Measurements from ENCODE around the gene ENTPD3. TPM values are rescaled to one million over a fixed set of nuclear protein-coding genes. Genes with fewer than 3 reads are reported as not detected.
A peak's percentile ranks its signal among the peaks of the same experiment; 100 is the strongest.

ENTPD3 gene, protein sequence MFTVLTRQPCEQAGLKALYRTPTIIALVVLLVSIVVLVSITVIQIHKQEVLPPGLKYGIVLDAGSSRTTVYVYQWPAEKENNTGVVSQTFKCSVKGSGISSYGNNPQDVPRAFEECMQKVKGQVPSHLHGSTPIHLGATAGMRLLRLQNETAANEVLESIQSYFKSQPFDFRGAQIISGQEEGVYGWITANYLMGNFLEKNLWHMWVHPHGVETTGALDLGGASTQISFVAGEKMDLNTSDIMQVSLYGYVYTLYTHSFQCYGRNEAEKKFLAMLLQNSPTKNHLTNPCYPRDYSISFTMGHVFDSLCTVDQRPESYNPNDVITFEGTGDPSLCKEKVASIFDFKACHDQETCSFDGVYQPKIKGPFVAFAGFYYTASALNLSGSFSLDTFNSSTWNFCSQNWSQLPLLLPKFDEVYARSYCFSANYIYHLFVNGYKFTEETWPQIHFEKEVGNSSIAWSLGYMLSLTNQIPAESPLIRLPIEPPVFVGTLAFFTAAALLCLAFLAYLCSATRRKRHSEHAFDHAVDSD
- total RNA-seq: 1 to 10 TPM in 2 of 4 donors, under 1 TPM in 2; 0.88 to 4.9 (median 2.1) TPM

DNA sequence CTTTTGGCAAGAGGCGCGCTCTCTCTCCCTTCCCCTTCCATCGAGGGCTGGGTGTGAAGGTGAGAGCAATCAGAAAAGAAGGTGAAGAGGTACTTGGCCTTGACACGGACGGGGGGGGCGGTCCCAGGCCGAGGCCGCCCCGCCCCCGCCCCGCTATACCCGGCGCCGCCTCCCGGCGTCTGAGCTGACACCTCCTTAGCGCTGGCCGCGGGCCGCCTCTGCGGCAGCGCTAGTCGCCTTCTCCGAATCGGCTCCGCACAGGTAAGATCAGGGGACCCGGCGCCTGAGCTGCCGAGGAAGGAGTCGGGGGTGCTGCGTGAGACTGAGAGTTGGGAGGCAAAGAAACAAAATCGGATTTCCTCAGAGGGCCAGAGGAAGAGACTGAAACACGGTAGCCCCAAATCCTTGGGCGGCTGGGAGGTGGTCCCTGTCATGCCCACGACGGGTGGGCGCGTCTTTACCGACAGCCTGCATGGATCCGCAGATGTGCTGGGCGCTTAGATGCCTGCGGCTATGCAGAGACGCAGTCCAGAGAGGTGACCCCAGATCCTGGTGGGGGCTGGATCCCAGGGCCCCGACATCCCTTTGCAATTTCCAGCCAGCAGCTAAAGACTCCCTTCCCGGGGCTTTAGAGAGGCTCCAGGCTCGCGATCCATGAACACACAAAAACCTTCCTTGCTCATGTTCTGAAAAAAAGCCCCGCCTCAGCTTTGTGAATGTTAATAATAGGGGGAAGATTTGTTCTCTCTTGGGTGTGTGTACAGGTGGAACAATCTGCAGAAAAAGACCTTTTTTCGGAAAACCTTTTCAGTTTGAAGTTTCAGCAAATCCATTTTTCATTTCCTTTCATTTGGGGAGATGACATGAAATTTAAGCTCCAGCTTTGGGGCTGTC, at the start of gene ENTPD3:
TSS of gene ENTPD3 (plus strand) at position 184 of the 894 bp plus-strand sequence. CDS start 874 bp downstream, outside the sequence.
- no peaks in the 10 kb centered on the region for H3K9me3 ChIP-seq
- no peaks in the 10 kb centered on the region for H3K27me3 ChIP-seq
- DNase-seq: no peak
- H3K4me3 ChIP-seq: peak within 1 kb of the TSS in 1 of 2 donors; percentile 16
- H3K36me3 ChIP-seq: no peaks in the 10 kb centered on the region
- H3K4me1 ChIP-seq: no peaks in the 10 kb centered on the region
- intact Hi-C loops (cut with DNase I; ENCODE audit: low total_unique reads): no loop called here
- no peak within 1 kb of the TSS for H3K27ac ChIP-seq
- TF ChIP-seq, protein P1, sequence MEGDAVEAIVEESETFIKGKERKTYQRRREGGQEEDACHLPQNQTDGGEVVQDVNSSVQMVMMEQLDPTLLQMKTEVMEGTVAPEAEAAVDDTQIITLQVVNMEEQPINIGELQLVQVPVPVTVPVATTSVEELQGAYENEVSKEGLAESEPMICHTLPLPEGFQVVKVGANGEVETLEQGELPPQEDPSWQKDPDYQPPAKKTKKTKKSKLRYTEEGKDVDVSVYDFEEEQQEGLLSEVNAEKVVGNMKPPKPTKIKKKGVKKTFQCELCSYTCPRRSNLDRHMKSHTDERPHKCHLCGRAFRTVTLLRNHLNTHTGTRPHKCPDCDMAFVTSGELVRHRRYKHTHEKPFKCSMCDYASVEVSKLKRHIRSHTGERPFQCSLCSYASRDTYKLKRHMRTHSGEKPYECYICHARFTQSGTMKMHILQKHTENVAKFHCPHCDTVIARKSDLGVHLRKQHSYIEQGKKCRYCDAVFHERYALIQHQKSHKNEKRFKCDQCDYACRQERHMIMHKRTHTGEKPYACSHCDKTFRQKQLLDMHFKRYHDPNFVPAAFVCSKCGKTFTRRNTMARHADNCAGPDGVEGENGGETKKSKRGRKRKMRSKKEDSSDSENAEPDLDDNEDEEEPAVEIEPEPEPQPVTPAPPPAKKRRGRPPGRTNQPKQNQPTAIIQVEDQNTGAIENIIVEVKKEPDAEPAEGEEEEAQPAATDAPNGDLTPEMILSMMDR (IDR thresholded peaks at IDR 0.05): no peak
- no peak for TF ChIP-seq POLR2A (IDR thresholded peaks at IDR 0.05)

DNA sequence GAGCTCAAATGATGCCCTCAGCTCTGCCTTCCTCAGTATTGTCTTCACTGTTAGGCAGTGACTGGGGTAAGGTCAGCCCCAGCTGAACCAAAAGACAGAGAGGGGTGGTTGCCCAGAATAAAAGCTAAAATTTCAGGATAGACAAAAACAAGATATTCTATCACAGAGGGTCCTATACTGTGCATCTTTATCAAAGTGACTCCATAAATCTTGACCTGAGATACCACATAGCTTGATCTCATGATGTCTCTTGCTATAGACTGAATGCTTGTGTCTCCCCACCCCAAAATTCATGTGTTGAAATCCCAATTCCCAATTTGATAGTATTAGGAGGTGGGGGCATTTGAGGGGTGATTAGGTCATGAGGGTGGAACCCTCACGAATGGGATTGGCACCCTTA, 47.1 kb upstream of the ENTPD3 start:
- no peak overlapping the region for H3K4me3 ChIP-seq
- H3K27me3 ChIP-seq: no peaks in the 10 kb centered on the region
- intact Hi-C loops (cut with DNase I; ENCODE audit: low total_unique reads): no loop called here
- no peak for DNase-seq
- no peak overlapping the region for H3K27ac ChIP-seq
- no peaks in the 10 kb centered on the region for H3K36me3 ChIP-seq
- H3K4me1 ChIP-seq: no peaks in the 10 kb centered on the region
- H3K9me3 ChIP-seq: no peaks in the 10 kb centered on the region
- TF ChIP-seq, protein P1 (IDR thresholded peaks at IDR 0.05): no peak
- TF ChIP-seq POLR2A (IDR thresholded peaks at IDR 0.05): no peak

DNA sequence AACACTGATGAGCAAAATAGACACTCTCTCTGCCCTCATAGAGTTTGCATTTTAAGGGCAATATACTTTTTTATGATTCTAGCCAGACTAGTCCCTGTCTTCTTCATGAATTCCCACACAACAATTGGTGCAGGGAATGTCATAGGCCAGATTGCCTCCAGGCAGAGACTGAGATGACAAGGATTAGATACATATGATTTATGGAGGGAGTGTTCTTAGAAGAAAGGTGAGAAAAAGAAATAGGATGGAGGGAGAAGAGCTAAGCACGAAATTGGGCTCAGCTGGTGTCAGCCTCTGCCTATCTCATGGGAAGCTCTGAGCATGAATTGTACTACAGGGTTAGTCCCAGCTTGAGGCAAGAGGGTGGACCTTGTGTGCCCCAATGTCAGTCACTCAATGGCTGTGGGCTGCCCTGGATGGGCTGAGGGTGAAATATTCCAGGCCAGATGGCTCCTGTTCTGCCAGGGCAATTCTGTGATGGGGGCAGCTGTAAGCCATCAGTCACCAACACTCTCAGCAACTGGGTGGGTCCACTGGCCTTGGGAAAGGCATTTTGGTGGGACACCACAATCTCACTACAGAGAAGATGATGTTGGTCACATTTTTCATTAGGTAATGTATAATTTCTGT, 46.3 kb upstream of the ENTPD3 start:
- no peaks in the 10 kb centered on the region for H3K27me3 ChIP-seq
- intact Hi-C loops (cut with DNase I; ENCODE audit: low total_unique reads): no loop called here
- no peak overlapping the region for H3K27ac ChIP-seq
- H3K4me3 ChIP-seq: no peak overlapping the region
- H3K36me3 ChIP-seq: no peaks in the 10 kb centered on the region
- DNase-seq: no peak
- H3K4me1 ChIP-seq: no peaks in the 10 kb centered on the region
- TF ChIP-seq, protein P1 (IDR thresholded peaks at IDR 0.05): no peak
- no peak for TF ChIP-seq POLR2A (IDR thresholded peaks at IDR 0.05)
- H3K9me3 ChIP-seq: no peaks in the 10 kb centered on the region

DNA sequence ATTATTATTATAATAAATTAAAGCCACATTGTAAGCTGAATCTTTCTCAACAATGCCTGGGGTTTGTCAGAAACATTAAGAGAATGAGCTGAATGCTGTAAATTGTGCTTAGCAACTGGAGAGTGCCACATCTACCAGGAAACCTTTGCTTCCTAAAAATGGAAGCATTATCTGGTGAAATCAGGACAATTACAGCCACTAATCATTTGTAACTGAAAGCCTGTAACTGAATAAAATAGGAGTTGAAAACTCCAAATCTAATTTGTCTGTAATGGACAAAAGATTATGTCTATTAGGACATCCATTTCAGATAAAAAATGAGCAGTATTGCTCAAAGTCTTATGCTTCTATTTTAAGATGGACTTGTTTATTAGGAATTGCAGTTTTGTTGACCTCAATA, 45.3 kb upstream of the ENTPD3 start:
- intact Hi-C loops (cut with DNase I; ENCODE audit: low total_unique reads): no loop called here
- no peak for DNase-seq
- Histone ChIP-seq H3K36me3 (no peaks in the 10 kb centered on the region), H3K27me3 (no peaks in the 10 kb centered on the region), H3K27ac (no peak overlapping the region), H3K9me3 (no peaks in the 10 kb centered on the region), H3K4me3 (no peak overlapping the region), H3K4me1 (no peaks in the 10 kb centered on the region)
- TF ChIP-seq POLR2A (IDR thresholded peaks at IDR 0.05): no peak
- TF ChIP-seq, protein P1 (IDR thresholded peaks at IDR 0.05): no peak
